Measurements from ENCODE around the gene DHRS13. TPM values are rescaled to one million over a fixed set of nuclear protein-coding genes. Genes with fewer than 3 reads are reported as not detected.
"Not testable (repeated sequence)": the region's sequence is repeated elsewhere in the genome, so short reads cannot be mapped to it uniquely, and the experiment has no call there.

Gene DHRS13
- total and polyA plus RNA-seq, 4 donors = 5.0 to 91.6 (median 11.0) TPM

DNA sequence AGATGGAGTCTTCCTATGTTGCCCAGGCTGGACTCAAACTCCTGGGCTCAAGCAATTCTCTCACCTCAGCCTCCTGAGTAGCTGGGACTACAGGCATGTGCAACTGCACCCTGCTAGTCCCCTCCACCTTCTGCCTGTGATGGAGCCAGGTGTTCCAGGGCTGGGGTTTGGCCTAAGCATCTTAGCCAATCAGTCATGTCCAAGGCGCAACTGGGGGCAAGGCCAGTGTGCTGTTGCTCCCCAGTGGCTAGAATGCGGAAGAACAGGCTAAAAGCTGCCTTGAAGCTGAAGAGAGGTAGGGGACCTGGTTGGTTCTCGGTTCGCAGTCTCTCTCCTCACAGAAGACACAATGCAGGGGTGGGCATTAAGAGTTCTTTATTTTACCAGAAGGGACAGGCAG is 23.9 kb downstream of the DHRS13 start:
- H3K27ac ChIP-seq (ENCODE audit: low read depth in 1 of 2, low read length in 2 of 2) = no peak overlapping the region
- WGBS = 90% methylated on average over 4 of the region's 4 CpGs
- DNase-seq (ENCODE audit: low spot score) = no peak
- no peaks in the 10 kb centered on the region for H3K9me3 ChIP-seq (ENCODE audit: control insufficient read depth in 4 of 4, low read length in 3 of 4)
- TF ChIP-seq RXRA (IDR thresholded peaks at IDR 0.05) (no peak), RAD21 (IDR thresholded peaks at IDR 0.05) (peak in 1 of 2 donors; percentile 72), GABPA (IDR thresholded peaks at IDR 0.05 in 1 of 2, conservative IDR thresholded peaks at IDR 0.05 in 1 of 2) (no peak), NR2F2 (IDR thresholded peaks at IDR 0.05) (no peak), FOXA1 (IDR thresholded peaks at IDR 0.05) (no peak)
- TF ChIP-seq, protein P1, sequence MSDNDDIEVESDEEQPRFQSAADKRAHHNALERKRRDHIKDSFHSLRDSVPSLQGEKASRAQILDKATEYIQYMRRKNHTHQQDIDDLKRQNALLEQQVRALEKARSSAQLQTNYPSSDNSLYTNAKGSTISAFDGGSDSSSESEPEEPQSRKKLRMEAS (IDR thresholded peaks at IDR 0.05) = no peak
- TF ChIP-seq, protein P2, sequence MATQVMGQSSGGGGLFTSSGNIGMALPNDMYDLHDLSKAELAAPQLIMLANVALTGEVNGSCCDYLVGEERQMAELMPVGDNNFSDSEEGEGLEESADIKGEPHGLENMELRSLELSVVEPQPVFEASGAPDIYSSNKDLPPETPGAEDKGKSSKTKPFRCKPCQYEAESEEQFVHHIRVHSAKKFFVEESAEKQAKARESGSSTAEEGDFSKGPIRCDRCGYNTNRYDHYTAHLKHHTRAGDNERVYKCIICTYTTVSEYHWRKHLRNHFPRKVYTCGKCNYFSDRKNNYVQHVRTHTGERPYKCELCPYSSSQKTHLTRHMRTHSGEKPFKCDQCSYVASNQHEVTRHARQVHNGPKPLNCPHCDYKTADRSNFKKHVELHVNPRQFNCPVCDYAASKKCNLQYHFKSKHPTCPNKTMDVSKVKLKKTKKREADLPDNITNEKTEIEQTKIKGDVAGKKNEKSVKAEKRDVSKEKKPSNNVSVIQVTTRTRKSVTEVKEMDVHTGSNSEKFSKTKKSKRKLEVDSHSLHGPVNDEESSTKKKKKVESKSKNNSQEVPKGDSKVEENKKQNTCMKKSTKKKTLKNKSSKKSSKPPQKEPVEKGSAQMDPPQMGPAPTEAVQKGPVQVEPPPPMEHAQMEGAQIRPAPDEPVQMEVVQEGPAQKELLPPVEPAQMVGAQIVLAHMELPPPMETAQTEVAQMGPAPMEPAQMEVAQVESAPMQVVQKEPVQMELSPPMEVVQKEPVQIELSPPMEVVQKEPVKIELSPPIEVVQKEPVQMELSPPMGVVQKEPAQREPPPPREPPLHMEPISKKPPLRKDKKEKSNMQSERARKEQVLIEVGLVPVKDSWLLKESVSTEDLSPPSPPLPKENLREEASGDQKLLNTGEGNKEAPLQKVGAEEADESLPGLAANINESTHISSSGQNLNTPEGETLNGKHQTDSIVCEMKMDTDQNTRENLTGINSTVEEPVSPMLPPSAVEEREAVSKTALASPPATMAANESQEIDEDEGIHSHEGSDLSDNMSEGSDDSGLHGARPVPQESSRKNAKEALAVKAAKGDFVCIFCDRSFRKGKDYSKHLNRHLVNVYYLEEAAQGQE (IDR thresholded peaks at IDR 0.05) = no peak
- TF ChIP-seq, protein P3, sequence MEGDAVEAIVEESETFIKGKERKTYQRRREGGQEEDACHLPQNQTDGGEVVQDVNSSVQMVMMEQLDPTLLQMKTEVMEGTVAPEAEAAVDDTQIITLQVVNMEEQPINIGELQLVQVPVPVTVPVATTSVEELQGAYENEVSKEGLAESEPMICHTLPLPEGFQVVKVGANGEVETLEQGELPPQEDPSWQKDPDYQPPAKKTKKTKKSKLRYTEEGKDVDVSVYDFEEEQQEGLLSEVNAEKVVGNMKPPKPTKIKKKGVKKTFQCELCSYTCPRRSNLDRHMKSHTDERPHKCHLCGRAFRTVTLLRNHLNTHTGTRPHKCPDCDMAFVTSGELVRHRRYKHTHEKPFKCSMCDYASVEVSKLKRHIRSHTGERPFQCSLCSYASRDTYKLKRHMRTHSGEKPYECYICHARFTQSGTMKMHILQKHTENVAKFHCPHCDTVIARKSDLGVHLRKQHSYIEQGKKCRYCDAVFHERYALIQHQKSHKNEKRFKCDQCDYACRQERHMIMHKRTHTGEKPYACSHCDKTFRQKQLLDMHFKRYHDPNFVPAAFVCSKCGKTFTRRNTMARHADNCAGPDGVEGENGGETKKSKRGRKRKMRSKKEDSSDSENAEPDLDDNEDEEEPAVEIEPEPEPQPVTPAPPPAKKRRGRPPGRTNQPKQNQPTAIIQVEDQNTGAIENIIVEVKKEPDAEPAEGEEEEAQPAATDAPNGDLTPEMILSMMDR (IDR thresholded peaks at IDR 0.05; ENCODE audit: low read depth, low read length, missing input control) = peak; percentile 12
- TF ChIP-seq, protein P4, sequence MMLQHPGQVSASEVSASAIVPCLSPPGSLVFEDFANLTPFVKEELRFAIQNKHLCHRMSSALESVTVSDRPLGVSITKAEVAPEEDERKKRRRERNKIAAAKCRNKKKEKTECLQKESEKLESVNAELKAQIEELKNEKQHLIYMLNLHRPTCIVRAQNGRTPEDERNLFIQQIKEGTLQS (IDR thresholded peaks at IDR 0.05) = no peak
- TF ChIP-seq, protein P5, sequence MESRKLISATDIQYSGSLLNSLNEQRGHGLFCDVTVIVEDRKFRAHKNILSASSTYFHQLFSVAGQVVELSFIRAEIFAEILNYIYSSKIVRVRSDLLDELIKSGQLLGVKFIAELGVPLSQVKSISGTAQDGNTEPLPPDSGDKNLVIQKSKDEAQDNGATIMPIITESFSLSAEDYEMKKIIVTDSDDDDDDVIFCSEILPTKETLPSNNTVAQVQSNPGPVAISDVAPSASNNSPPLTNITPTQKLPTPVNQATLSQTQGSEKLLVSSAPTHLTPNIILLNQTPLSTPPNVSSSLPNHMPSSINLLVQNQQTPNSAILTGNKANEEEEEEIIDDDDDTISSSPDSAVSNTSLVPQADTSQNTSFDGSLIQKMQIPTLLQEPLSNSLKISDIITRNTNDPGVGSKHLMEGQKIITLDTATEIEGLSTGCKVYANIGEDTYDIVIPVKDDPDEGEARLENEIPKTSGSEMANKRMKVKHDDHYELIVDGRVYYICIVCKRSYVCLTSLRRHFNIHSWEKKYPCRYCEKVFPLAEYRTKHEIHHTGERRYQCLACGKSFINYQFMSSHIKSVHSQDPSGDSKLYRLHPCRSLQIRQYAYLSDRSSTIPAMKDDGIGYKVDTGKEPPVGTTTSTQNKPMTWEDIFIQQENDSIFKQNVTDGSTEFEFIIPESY (IDR thresholded peaks at IDR 0.05) = no peak
- H3K9ac ChIP-seq (ENCODE audit: low read depth in 1 of 2, low read length in 2 of 2) = no peak overlapping the region
- H3K4me1 ChIP-seq (ENCODE audit: control insufficient read depth in 4 of 4, insufficient read depth in 4 of 4, low read length in 3 of 4) = no peaks in the 10 kb centered on the region
- H3K36me3 ChIP-seq (ENCODE audit: control insufficient read depth in 4 of 4, insufficient read depth in 3 of 4, low read depth in 1 of 4, low read length in 3 of 4) = peaks cover 30 to 55% (median 43%) of the 10 kb centered on the region in 4 donors
- H3K27me3 ChIP-seq (ENCODE audit: control insufficient read depth in 4 of 4, insufficient read depth in 4 of 4, low read length in 3 of 4) = no peaks in the 10 kb centered on the region
- no peak overlapping the region for H3K4me3 ChIP-seq (ENCODE audit: low read depth in 1 of 3, low read length in 3 of 3)

GRCh38 chr17:28878158-28878910 is 24.5 kb downstream of the DHRS13 start:
- no peaks in the 10 kb centered on the region for H3K4me1 ChIP-seq (ENCODE audit: control insufficient read depth in 4 of 4, insufficient read depth in 4 of 4, low read length in 3 of 4)
- no peaks in the 10 kb centered on the region for H3K27me3 ChIP-seq (ENCODE audit: control insufficient read depth in 4 of 4, insufficient read depth in 4 of 4, low read length in 3 of 4)
- no peak overlapping the region for H3K4me3 ChIP-seq (ENCODE audit: low read depth in 1 of 3, low read length in 3 of 3)
- H3K9me3 ChIP-seq (ENCODE audit: control insufficient read depth in 4 of 4, low read length in 3 of 4) = no peaks in the 10 kb centered on the region
- H3K27ac ChIP-seq (ENCODE audit: low read depth in 1 of 2, low read length in 2 of 2) = no peak overlapping the region
- H3K9ac ChIP-seq (ENCODE audit: low read depth in 1 of 2, low read length in 2 of 2) = no peak overlapping the region
- TF ChIP-seq HNF4G (IDR thresholded peaks at IDR 0.05) (no peak), YY1 (IDR thresholded peaks at IDR 0.05) (no peak)
- DNase-seq (ENCODE audit: low spot score) = no peak
- 93% methylated on average over 2 of the region's 2 CpGs for WGBS
- peaks cover 24 to 49% (median 40%) of the 10 kb centered on the region in 4 donors for H3K36me3 ChIP-seq (ENCODE audit: control insufficient read depth in 4 of 4, insufficient read depth in 3 of 4, low read depth in 1 of 4, low read length in 3 of 4)

DNA sequence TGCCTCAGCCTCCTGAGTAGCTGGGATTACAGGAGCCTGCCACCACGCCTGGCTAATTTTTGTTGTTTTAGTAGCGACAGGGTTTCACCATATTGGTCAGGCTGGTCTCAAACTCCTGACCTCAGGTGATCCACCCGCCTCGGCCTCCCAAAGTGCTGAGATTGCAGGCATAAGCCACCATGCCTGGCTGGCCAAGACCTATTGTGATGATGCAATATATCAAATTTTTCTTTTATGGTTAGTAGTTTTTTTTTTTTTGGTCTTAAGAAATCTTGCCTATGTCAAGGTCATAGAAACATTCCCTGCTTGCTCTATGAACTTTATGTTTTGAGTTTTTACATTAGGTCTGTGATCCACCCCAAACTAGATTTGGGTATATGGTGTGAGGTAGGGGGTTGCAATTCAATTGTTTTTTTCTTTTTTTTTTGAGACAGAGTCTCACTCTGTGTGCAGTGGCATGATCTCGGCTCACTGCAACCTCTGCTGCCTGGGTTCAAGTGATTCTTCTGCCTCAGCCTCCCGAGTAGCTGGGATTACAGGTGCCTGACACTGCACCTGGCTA is 25.6 kb downstream of the DHRS13 start:
- H3K4me3 ChIP-seq (ENCODE audit: low read depth in 1 of 3, low read length in 3 of 3); H3K27me3 ChIP-seq (ENCODE audit: control insufficient read depth in 4 of 4, insufficient read depth in 4 of 4, low read length in 3 of 4); DNase-seq (ENCODE audit: low spot score); H3K4me1 ChIP-seq (ENCODE audit: control insufficient read depth in 4 of 4, insufficient read depth in 4 of 4, low read length in 3 of 4); H3K27ac ChIP-seq (ENCODE audit: low read depth in 1 of 2, low read length in 2 of 2); H3K9ac ChIP-seq (ENCODE audit: low read depth in 1 of 2, low read length in 2 of 2); H3K9me3 ChIP-seq (ENCODE audit: control insufficient read depth in 4 of 4, low read length in 3 of 4): not testable (repeated sequence)
- H3K36me3 ChIP-seq (ENCODE audit: control insufficient read depth in 4 of 4, insufficient read depth in 3 of 4, low read depth in 1 of 4, low read length in 3 of 4) = peaks cover 17 to 39% (median 32%) of the 10 kb centered on the region in 4 donors
- 94% methylated on average over 6 of the region's 6 CpGs for WGBS
